CD4-positive, CD25-positive, alpha-beta regulatory T cell (primary cell): ENCODE measurements around the gene STK16. TPM values are rescaled to one million over a fixed set of nuclear protein-coding genes. Genes with fewer than 3 reads are reported as not detected.
"Not testable (repeated sequence)": the region's sequence is repeated elsewhere in the genome, so short reads cannot be mapped to it uniquely, and the experiment has no call there.

Source experiments
- ATAC-seq, 2 donors: fragments of 150-1000 bp; cut with Tn5 transposase; one replicate each; pipeline ENCODE4 v1.10.0; 2021; ENCODE audit warnings: low read depth in 2 of 2, moderate number of reproducible peaks in 2 of 2, moderate library complexity in 1 of 2
- DNase-seq, 3 donors: peaks; one replicate each; pipeline versions ENCODE4 v3.0.0 to v3.0.0-alpha.2; 2012 to 2022; ENCODE audit warnings: mixed read lengths in 1 of 3
- H3K27ac ChIP-seq: one replicate; pipeline ENCODE4 v1.7.0; 2013; ENCODE audit warnings: mild to moderate bottlenecking, low read length; ENCODE audit not compliant: insufficient read depth, poor library complexity, severe bottlenecking
- H3K27me3 ChIP-seq: one replicate; pipeline ENCODE4 v1.7.0; 2013; ENCODE audit warnings: low read length; ENCODE audit not compliant: control insufficient read depth, insufficient read depth
- H3K36me3 ChIP-seq: one replicate; pipeline ENCODE4 v1.7.0; 2013; ENCODE audit warnings: mild to moderate bottlenecking, low read length, moderate library complexity; ENCODE audit not compliant: control insufficient read depth, insufficient read depth
- H3K4me1 ChIP-seq: 2 replicates; pipeline ENCODE4 v1.7.0; 2013; ENCODE audit warnings: mild to moderate bottlenecking, low read length; ENCODE audit not compliant: insufficient read depth, control insufficient read depth, poor library complexity, severe bottlenecking
- H3K4me3 ChIP-seq: one replicate; pipeline ENCODE4 v1.7.0; 2013; ENCODE audit warnings: low read depth, mild to moderate bottlenecking, low read length, moderate library complexity
- H3K9me3 ChIP-seq, 2 experiments: 1 replicate in 1 of 2; 2 replicates in 1 of 2; pipeline ENCODE4 v1.7.0; 2013; ENCODE audit warnings: low read length in 2 of 2, mild to moderate bottlenecking in 1 of 2, moderate library complexity in 1 of 2; ENCODE audit not compliant: control insufficient read depth in 2 of 2
- H3K27ac Mint-ChIP-seq, 3 donors: one replicate each; pipeline ENCODE4 v1.8.0; 2020 to 2022; ENCODE audit warnings: mild to moderate bottlenecking in 3 of 3, mixed read lengths in 3 of 3, moderate library complexity in 2 of 3
- H3K27me3 Mint-ChIP-seq: one replicate; pipeline ENCODE4 v1.8.0; 2022; ENCODE audit warnings: mild to moderate bottlenecking, mixed read lengths
- H3K36me3 Mint-ChIP-seq: one replicate; pipeline ENCODE4 v1.8.0; 2020; ENCODE audit warnings: mixed read lengths
- H3K4me1 Mint-ChIP-seq, 4 donors: one replicate each; pipeline ENCODE4 v1.8.0; 2020 to 2022; ENCODE audit warnings: mixed read lengths in 4 of 4, mild to moderate bottlenecking in 1 of 4
- H3K4me3 Mint-ChIP-seq, 4 donors: one replicate each; pipeline ENCODE4 v1.8.0; 2020 to 2022; ENCODE audit warnings: mild to moderate bottlenecking in 4 of 4, mixed read lengths in 4 of 4, moderate library complexity in 3 of 4
- H3K9me3 Mint-ChIP-seq, 7 donors: one replicate each; pipeline ENCODE4 v1.8.0; 2020 to 2022; ENCODE audit warnings: mixed read lengths in 7 of 7, mild to moderate bottlenecking in 3 of 7, moderate library complexity in 2 of 7
- polyA plus RNA-seq, 4 donors: library from polyadenylated mRNA; unstranded; fragments of 300-500 nt; fragmentation: Illumina TruSeq; gene quantifications; one replicate each; pipeline ENCODE4 v1.2.3, GENCODE V29; 2021
- total RNA-seq: library from RNA; stranded (reverse); gene quantifications from one replicate; pipeline ENCODE4 v1.2.3, GENCODE V29; 2022

The STK16 gene, protein sequence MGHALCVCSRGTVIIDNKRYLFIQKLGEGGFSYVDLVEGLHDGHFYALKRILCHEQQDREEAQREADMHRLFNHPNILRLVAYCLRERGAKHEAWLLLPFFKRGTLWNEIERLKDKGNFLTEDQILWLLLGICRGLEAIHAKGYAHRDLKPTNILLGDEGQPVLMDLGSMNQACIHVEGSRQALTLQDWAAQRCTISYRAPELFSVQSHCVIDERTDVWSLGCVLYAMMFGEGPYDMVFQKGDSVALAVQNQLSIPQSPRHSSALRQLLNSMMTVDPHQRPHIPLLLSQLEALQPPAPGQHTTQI
- total RNA-seq (21.9 TPM), polyA plus RNA-seq (10 to 100 TPM; 14.8 to 26.1 (median 19.1) TPM)

DNA sequence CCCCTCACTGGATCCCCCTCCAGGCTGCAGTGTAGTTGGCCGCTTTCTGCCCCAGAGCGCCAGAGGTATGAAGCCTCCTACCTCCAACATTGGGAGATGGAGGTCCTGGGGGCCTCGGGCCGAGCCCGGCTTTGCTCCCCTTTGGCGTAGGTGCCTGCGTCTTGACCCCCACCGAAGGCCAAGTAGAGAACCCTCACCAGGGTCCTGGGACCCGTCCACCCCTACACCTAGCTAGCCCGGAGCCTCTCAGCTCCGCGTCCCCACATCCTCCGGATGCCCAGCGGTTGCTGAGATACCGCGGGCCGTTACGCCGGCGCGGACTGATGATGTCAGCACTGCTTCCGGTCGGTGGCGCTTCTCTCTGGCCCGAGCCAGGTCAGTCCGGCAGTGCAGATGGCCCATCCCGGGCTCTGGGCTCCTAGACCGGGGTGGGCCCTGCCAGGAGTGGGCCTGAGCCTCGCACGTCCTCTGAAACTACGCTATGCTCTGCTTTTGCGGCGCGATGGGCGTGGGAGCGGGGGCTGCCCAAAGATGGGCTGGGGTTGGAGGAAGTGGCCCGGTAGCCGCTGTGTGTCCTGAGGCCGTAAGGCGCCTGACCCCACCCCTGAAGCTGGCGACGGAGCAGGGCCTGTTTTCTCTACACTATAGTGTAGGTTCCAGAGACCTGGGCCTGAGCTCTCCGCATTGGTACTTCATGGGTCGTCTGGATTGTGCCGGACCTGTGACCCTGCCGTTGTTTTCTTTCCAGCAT is at the start of gene STK16, which contains the start of gene GLB1L:
STK16 (plus strand) TSS at position 332 of the 751 bp plus-strand sequence. CDS start 521 bp downstream, outside the sequence.
GLB1L (minus strand) TSS at position 297 of the 751 bp plus-strand sequence. CDS start 1,871 bp downstream, outside the sequence.
- Mint-ChIP-seq H3K9me3 (no peaks in the 10 kb centered on the region), H3K27ac (peak within 1 kb of the TSS; percentile 96 to 98 (median 96)), H3K36me3 (peaks cover 23% of the 10 kb centered on the region), H3K4me3 (peak within 1 kb of the TSS; percentile 96 to 100 (median 98)), H3K4me1 (peaks cover 26 to 61% (median 41%) of the 10 kb centered on the region in 4 donors), H3K27me3 (no peaks in the 10 kb centered on the region)
- Histone ChIP-seq H3K27ac (peak within 1 kb of the TSS; percentile 94), H3K4me1 (peaks cover 60% of the 10 kb centered on the region), H3K27me3 (no peaks in the 10 kb centered on the region), H3K9me3 (no peaks in the 10 kb centered on the region), H3K4me3 (peak within 1 kb of the TSS; percentile 84), H3K36me3 (peaks cover 14% of the 10 kb centered on the region)
- DNase-seq (peak; percentile 78 to 93 (median 87)), ATAC-seq (peak; percentile 77)

DNA sequence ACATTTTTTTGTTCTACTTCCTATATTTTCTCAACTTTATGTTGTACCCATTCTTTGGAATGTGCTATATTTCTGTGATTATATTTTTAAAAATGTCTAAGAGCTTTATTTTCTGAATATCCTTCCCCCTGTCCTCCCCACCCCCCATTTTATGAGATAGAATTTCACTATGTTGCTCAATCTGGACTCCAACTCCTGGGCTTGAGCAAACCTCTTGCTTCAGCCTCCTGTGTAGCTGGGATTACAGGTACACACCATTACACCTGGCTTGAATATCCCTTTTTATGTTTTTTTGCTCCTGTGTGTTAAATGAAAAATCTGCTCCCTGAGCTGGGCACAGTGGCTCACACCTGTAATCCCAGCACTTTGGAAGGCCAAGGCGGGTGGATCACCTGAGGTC is 47.9 kb upstream of the STK16 start:
- no peaks in the 10 kb centered on the region for H3K36me3 ChIP-seq
- H3K9me3 Mint-ChIP-seq = peaks cover 0 to 2% (median 0%) of the 10 kb centered on the region in 7 donors
- H3K36me3 Mint-ChIP-seq = peaks cover 4% of the 10 kb centered on the region
- H3K27me3 ChIP-seq = peaks cover 2% of the 10 kb centered on the region
- no peak for DNase-seq
- no peak overlapping the region for H3K27ac Mint-ChIP-seq
- no peaks in the 10 kb centered on the region for H3K4me1 ChIP-seq
- H3K4me3 Mint-ChIP-seq = no peak overlapping the region
- no peak overlapping the region for H3K4me3 ChIP-seq
- no peak for ATAC-seq
- H3K4me1 Mint-ChIP-seq = peaks cover 0 to 14% (median 2%) of the 10 kb centered on the region in 4 donors
- no peaks in the 10 kb centered on the region for H3K9me3 ChIP-seq
- no peak overlapping the region for H3K27ac ChIP-seq
- H3K27me3 Mint-ChIP-seq = peaks cover 23% of the 10 kb centered on the region

DNA sequence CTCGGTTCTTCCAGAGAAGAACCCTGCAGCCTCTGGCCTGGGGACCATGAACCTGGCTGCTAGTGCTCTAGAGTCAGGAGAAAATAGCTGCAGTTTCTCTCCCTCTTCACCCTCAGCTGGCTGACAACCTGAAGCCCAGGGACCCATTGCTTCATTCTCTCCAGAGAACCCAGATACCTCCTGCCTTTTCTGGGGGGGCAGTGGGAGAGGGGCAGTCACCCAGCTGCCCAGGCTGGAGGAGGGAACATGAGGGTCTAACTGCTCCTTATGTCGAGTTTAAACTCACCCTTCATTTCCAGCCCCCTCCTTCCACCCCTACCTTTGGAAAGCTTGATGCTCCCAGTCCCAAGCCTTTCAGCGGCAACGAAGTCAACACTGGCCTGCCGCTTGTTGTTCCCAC is 46.3 kb upstream of the STK16 start:
- Mint-ChIP-seq H3K27ac (peak overlapping the region in 1 of 3 donors; percentile 53), H3K27me3 (peaks cover 23% of the 10 kb centered on the region)
- DNase-seq = no peak

DNA sequence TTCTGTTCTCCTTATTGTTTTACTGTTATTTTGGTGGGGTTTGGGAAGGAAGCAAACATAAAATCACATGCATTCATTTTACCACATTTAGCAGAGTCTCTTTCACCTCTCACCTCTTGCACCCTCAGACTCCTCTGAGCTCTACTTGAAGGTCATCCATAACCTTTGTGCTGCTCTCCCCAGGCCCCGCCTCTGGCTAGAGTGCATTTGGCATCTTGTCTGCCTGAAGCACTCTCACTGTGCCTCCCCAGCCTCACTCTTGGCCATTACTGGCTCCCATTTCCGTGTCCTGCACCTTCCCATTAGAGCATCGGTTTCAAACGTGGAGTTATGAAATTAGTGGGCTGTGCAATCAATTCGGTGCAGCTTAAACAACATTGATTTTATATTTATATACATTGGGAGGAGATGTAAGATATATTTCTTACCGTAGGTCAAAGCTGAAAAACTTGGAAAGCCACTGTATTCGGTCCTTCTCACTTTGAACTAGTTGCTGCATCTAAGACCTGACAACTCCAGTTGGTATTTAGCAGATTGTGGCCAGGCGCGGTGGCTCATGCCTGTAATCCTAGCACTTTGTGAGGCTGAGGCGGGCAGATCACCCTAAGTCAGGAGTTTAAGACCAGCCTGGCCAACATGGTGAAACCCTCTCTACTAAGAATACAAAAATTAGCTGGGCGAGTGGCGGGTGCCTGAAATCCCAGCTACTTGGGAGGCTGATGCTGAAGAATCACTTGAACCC is 45.6 kb upstream of the STK16 start:
- Histone ChIP-seq H3K36me3 (no peaks in the 10 kb centered on the region), H3K27me3 (peaks cover 2% of the 10 kb centered on the region), H3K27ac (no peak overlapping the region), H3K9me3 (no peaks in the 10 kb centered on the region), H3K4me1 (no peaks in the 10 kb centered on the region), H3K4me3 (no peak overlapping the region)
- Mint-ChIP-seq H3K4me3 (peak overlapping the region in 2 of 4 donors; percentile 51 to 88), H3K27ac (peak overlapping the region in 1 of 3 donors; percentile 53), H3K9me3 (peaks cover 0 to 3% (median 0%) of the 10 kb centered on the region in 7 donors), H3K4me1 (peaks cover 0 to 14% (median 2%) of the 10 kb centered on the region in 4 donors), H3K27me3 (peaks cover 23% of the 10 kb centered on the region), H3K36me3 (peaks cover 4% of the 10 kb centered on the region)
- DNase-seq (no peak), ATAC-seq (no peak)

More for the DNA sequence above, 46.3 kb upstream of the STK16 start:
- H3K4me1 ChIP-seq = no peaks in the 10 kb centered on the region
- Mint-ChIP-seq H3K4me3 (no peak overlapping the region), H3K4me1 (peaks cover 0 to 14% (median 2%) of the 10 kb centered on the region in 4 donors), H3K9me3 (peaks cover 0 to 3% (median 0%) of the 10 kb centered on the region in 7 donors), H3K36me3 (peaks cover 4% of the 10 kb centered on the region)
- no peaks in the 10 kb centered on the region for H3K9me3 ChIP-seq
- no peak for ATAC-seq
- H3K27ac ChIP-seq = no peak overlapping the region
- H3K4me3 ChIP-seq = no peak overlapping the region
- H3K27me3 ChIP-seq = peaks cover 2% of the 10 kb centered on the region
- no peaks in the 10 kb centered on the region for H3K36me3 ChIP-seq

DNA sequence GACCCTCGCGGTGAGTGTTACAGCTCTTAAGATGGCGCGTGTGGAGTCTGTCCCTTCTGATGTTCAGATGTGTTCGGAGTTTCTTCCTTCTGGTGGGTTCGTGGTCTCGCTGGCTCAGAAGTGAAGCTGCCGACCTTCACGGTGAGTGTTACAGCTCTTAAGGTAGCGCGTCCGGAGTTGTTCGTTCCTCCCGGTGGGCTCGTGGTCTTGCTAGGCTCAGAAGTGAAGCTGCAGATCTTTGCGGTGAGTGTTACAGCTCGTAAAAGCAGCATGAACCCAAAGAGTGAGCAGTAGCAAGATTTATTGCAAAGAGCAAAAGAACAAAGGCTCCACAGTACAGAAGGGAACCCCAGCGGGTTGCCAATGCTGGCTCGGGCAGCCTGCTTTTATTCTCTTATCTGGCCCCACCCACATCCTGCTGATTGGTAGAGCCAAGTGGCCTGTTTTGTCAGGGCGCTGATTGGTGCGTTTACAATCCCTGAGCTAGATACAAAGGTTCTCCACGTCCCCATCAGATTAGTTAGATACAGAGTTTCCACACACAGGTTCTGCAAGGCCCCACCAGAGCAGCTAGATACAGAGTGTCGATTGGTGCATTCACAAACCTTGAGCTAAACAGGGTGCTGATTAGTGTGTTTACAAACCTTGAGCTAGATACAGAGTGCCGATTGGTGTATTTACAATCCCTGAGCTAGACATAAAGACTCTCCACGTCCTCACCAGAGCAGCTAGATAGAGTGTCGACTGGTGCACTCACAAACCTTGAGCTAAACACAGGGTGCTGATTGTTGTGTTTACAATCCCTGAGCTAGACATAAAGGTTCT is 44.6 kb upstream of the STK16 start:
- H3K4me1 ChIP-seq, H3K36me3 Mint-ChIP-seq, H3K27ac ChIP-seq, H3K9me3 ChIP-seq, ATAC-seq, H3K36me3 ChIP-seq, H3K9me3 Mint-ChIP-seq, H3K27me3 ChIP-seq: not testable (repeated sequence)
- H3K27me3 Mint-ChIP-seq = peaks cover 17% of the 10 kb centered on the region
- H3K27ac Mint-ChIP-seq = peak overlapping the region in 2 of 3 donors; percentile 72 to 77
- peak in 2 of 3 donors; percentile 24 to 31 for DNase-seq
- peak overlapping the region; percentile 35 for H3K4me3 ChIP-seq
- peaks cover 0 to 14% (median 2%) of the 10 kb centered on the region in 4 donors for H3K4me1 Mint-ChIP-seq
- H3K4me3 Mint-ChIP-seq = peak overlapping the region; percentile 44 to 88 (median 84)

DNA sequence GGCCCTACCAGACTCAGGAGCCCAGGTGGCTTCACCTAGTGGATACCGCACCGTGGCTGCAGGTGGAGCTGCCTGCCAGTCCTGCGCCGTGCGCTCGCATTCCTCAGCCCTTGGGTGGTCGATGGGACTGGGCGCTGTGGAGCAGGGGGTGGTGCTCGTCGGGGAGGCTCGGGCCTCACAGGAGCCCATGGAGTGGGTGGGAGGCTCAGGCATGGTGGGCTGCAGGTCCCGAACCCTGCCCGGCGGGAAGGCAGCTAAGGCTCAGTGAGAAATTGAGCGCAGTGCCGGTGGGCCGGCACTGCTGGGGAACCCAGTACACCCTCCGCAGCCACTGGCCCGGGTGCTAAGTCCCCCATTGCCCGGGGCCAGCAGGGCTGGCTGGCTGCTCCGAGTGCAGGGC is 43.9 kb upstream of the STK16 start:
- Mint-ChIP-seq H3K4me1 (peaks cover 4 to 19% (median 7%) of the 10 kb centered on the region in 4 donors), H3K27me3 (peaks cover 15% of the 10 kb centered on the region)
- not testable (repeated sequence) for H3K27ac Mint-ChIP-seq, H3K4me3 Mint-ChIP-seq, DNase-seq, H3K36me3 ChIP-seq, H3K9me3 Mint-ChIP-seq, ATAC-seq, H3K27me3 ChIP-seq, H3K36me3 Mint-ChIP-seq, H3K27ac ChIP-seq, H3K4me1 ChIP-seq, H3K9me3 ChIP-seq, H3K4me3 ChIP-seq
